Calu3 (cell line): ENCODE results near the gene PLEKHO2. TPM values are rescaled to one million over a fixed set of nuclear protein-coding genes. Genes with fewer than 3 reads are reported as not detected.

Experiments used
- BruUV-seq: library from RNA; stranded (reverse); fragments of 400-500 nt; replicated peaks from 2 replicates; lab custom pipeline; 2021; lab: Mats Ljungman, UMichigan
- CTCF ChIA-PET: fragments of 300-600 bp; sonication (Branson Sonifier 250); formaldehyde crosslinking; loops from one replicate; lab custom pipeline; 2022; ENCODE audit warnings: antibody characterized with exemption; lab: Charles Lee
- DNase-seq: peaks from one replicate; pipeline ENCODE4 v3.0.0; 2022
- H3K27ac Mint-ChIP-seq: one replicate; pipeline ENCODE4 v1.8.0; 2022; ENCODE audit warnings: mixed read lengths; ENCODE audit not compliant: unreplicated experiment
- H3K27me3 Mint-ChIP-seq: one replicate; pipeline ENCODE4 v1.8.0; 2022; ENCODE audit warnings: mixed read lengths; ENCODE audit not compliant: unreplicated experiment
- H3K36me3 Mint-ChIP-seq: one replicate; pipeline ENCODE4 v1.8.0; 2022; ENCODE audit warnings: mild to moderate bottlenecking, moderate library complexity, mixed read lengths; ENCODE audit not compliant: insufficient read depth, unreplicated experiment
- H3K4me1 Mint-ChIP-seq: one replicate; pipeline ENCODE4 v1.8.0; 2022; ENCODE audit warnings: mild to moderate bottlenecking, low read depth, mixed read lengths; ENCODE audit not compliant: unreplicated experiment
- H3K4me3 Mint-ChIP-seq: one replicate; pipeline ENCODE4 v1.8.0; 2022; ENCODE audit warnings: mild to moderate bottlenecking, low read depth, moderate library complexity, mixed read lengths; ENCODE audit not compliant: unreplicated experiment
- H3K9me3 Mint-ChIP-seq: one replicate; pipeline ENCODE4 v1.8.0; 2022; ENCODE audit warnings: low read depth, mixed read lengths; ENCODE audit not compliant: unreplicated experiment
- CTCF ChIP-seq: fragments of 200-600 bp; IDR thresholded peaks from one replicate; pipeline ENCODE4 v1.8.0; 2022; ENCODE audit warnings: antibody characterized with exemption; ENCODE audit not compliant: unreplicated experiment
- intact Hi-C: fragments of 100-400 bp; cut with micrococcal nuclease; formaldehyde crosslinking; loops from one replicate; pipeline ENCODE4 v1.10.0; 2022; ENCODE audit not compliant: unreplicated experiment
- total RNA-seq: library from RNA; stranded (reverse); gene quantifications from 2 replicates; pipeline ENCODE4 v1.2.3, GENCODE V29; 2022

The PLEKHO2 gene
- total RNA-seq, 1 experiment from 2014 or later = 2.0 TPM

DNA sequence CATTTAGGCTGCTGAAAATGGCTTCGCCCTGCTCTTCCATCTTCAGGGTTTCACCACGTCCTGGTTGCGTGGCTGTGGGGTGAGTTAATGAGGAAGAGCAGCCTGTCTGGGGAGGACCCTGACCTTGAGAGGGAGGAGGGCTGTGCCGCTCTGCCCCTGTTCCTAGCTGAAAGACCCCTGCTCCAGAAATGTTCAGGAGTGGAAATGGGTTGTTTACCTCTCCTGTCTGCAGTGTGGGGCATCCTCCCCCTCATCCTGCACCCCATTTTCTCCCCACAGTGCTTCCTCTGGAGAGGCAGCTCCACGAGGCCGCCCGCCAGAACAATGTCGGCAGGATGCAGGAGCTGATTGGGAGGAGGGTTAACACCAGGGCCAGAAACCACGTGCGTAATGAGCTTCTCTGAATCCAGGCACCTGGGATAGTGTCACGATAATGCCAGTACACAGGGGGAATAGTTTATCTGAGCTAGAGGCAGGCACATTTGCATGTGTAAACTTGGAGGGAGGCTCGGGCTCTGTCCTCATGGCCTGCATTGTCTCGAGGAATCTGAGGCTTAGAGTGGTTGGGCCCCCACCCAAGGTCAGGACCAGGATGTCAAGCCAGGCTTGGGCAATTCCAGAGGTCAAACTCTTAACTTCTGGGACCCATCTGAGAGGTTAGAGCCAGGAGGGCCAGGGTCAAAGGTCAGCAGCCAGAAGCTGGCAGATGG is 74.0 kb downstream of the PLEKHO2 start:
- no TSS peak for BruUV-seq
- intact Hi-C loops = no loop called here

DNA sequence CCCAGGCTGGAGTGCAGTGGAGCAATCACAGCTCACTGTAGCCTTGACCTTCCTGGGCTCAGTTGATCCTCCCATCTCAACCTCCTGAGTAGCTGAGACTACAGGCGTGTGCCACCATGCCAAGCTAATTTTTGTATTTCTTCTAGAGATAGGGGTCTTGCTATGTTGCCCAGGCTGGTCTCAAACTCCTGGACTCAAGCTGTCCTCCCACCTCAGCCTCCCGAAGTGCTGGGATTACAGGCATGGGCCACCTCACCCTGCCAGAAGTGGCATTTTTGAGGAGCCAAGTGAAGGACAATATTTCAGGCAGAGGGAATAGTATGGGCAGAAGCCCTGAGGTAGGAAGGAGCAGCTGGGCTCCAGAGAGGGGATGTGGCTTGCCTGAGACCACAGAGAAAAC is 74.7 kb downstream of the PLEKHO2 start:
- CTCF ChIA-PET = interaction anchor here (0.7 kb wide), 2 partner anchors 26 to 96 kb away, joined by 3 to 4 read pairs; no protein-coding TSS in a partner anchor

More for the DNA sequence above, 74.0 kb downstream of the PLEKHO2 start:
- CTCF ChIA-PET = interaction anchor here (0.7 kb wide), 1 partner anchor 27 kb away, joined by 3 read pairs; no protein-coding TSS in a partner anchor
- Mint-ChIP-seq H3K27me3 (peaks cover 84% of the 10 kb centered on the region), H3K4me1 (peaks cover 8% of the 10 kb centered on the region), H3K27ac (no peak overlapping the region), H3K9me3 (no peaks in the 10 kb centered on the region), H3K4me3 (no peak overlapping the region), H3K36me3 (peaks cover 10% of the 10 kb centered on the region)
- no peak for TF ChIP-seq CTCF
- DNase-seq = no peak

DNA sequence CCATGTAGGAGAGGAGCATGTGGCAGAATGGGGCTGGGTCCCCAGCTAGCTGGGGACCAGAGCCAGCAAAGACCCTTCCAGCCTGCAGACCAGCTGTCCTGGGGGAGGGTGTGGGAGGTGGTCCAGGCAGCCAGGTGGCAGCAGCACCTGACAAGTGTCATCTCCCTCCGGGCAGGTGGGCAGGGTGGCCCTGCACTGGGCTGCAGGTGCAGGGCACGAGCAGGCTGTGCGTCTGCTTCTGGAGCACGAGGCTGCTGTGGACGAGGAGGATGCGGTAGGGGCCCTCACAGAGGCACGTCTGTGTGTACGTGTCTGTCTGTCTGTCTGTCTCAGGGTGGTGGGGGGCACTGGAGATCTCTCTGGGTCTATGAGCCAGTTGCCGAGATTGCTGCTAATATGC is 75.5 kb downstream of the PLEKHO2 start:
- no peaks in the 10 kb centered on the region for H3K4me1 Mint-ChIP-seq
- no peak overlapping the region for H3K27ac Mint-ChIP-seq
- no peak overlapping the region for H3K4me3 Mint-ChIP-seq
- no peaks in the 10 kb centered on the region for H3K9me3 Mint-ChIP-seq
- intact Hi-C loops = no loop called here
- no peak for DNase-seq
- H3K36me3 Mint-ChIP-seq = peaks cover 5% of the 10 kb centered on the region
- CTCF ChIA-PET = no interaction called here
- peaks cover 69% of the 10 kb centered on the region for H3K27me3 Mint-ChIP-seq
- no peak for TF ChIP-seq CTCF
- no TSS peak for BruUV-seq

More for the DNA sequence above, 74.7 kb downstream of the PLEKHO2 start:
- no peak for DNase-seq
- Mint-ChIP-seq H3K9me3 (no peaks in the 10 kb centered on the region), H3K4me3 (no peak overlapping the region), H3K27me3 (peaks cover 77% of the 10 kb centered on the region), H3K36me3 (peaks cover 8% of the 10 kb centered on the region), H3K27ac (no peak overlapping the region), H3K4me1 (peaks cover 3% of the 10 kb centered on the region)
- intact Hi-C loops = no loop called here
- no TSS peak for BruUV-seq
- no peak for TF ChIP-seq CTCF

Other genes starting within 250 kb of the PLEKHO2 start
- 1.4 and 1.6 TPM in 2 replicates for gene RBPMS2, start 66.3 kb upstream of the PLEKHO2 start, total RNA-seq
- 33.9 and 51.5 TPM in 2 replicates for gene PIF1, start 16.3 kb upstream of the PLEKHO2 start, total RNA-seq
- gene ANKDD1A, start 70.0 kb downstream of the PLEKHO2 start, total RNA-seq = 0.37 and 0.42 TPM in 2 replicates
- 104 TPM in 2 replicates for gene SPG21, start 148.0 kb downstream of the PLEKHO2 start, total RNA-seq
- 18.9 and 27.6 TPM in 2 replicates for gene MTFMT, start 187.7 kb downstream of the PLEKHO2 start, total RNA-seq
- gene SLC51B, start 203.5 kb downstream of the PLEKHO2 start, total RNA-seq = not detected in 2 replicates
- gene RASL12, start 226.1 kb downstream of the PLEKHO2 start, total RNA-seq = 0.12 and 0.39 TPM in 2 replicates
- gene KBTBD13, start 234.8 kb downstream of the PLEKHO2 start, total RNA-seq = not detected in 2 replicates